ENCODE data around the gene ADO.

The ADO gene

DNA sequence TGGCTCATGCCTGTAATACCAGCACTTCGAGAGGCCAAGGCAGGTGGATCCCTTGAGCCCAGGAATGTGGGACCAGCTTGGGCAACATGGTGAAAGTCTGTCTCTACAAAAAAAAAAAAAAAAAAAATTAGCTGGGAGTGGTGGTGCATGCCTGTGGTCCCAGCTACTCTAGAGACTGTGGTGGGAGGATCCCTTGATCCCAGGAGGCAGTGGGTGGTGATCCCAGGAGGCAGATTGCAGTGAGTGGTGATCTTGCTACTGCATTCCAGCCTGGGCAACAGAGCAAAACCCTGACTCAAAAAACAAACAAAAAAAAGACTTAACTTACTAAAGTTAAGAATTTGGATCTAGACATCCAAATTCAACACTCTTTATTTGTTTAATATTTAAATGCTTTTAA is 10.2 kb upstream of the ADO start:
- DNase-seq (ENCODE audit: low read depth) = no peak

DNA sequence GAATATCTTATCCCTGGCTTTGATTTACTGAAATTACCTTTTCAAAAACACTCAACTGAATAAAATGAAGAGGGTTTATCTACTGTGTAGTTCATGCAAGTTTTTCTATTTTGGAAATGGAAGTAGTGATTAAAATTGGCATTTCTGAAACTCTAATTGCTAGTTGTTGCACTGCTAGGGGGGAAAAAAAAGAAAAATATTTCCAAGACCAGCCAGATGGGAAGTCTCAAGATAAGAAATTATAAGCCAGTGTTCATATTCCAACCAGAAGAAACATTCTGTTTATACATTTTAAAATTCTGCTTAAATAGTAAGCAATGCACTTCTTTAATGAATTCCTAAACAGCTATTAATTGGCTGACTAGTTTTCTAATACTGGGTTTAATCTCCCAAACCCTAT is 9.4 kb upstream of the ADO start:
- no peak for DNase-seq (ENCODE audit: low read depth)

DNA sequence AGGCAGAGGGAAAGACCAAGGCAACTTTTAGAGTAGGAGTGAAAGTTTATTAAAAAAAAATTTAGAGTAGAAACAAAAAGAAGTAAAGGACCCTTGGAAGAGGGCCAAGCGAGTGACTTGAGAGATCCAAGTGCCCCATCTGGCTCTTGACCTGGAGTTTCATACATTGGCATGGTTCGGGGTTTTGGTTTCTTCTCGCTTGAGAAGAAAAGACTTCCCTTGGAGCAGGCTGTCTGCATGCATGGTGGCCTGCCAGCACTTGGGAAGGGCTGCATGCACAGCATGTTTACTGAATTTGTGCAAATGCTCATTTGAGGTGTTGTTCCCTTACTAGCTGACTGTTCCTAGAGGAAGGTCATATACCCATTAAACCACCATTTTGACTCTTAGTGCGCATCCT is 8.8 kb upstream of the ADO start:
- DNase-seq (ENCODE audit: low read depth) = no peak

DNA sequence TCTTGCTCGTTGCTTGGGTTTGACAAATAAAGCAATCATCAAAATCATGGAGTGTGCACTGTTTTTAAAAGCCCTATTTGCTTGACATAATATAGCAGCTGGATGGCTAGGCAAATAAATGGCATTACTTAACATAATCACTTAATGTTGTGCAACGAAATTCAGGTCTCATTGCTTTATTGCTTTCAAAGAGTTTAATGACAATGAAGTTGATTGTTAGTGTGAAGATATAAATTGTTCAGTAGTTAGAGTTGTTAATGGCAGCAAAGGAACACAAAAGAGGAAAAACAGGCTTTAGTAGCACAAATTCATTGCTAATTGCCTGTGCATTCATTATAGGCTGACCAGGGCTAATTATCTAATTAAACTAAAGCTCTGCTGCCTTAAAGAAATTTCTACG is 7.6 kb upstream of the ADO start:
- no peak for DNase-seq (ENCODE audit: low read depth)

DNA sequence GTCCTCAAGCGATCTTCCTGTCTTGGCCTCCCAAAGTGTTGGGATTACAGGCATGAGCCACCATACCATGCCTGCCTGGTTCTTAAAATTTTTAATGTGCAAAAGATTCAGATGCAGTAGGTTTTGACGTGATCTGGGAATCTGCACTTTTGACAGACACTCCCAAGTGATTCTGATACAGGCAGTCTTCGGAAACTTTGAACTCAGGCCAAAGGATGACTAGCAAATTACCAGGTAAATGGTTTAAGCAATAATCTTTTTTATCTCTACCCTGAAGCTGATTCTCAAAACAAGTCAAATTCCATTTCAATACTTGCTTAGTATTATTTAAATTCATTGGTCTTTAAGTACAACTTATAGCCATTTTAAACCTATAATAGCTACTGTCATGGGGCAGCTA is 2.6 kb upstream of the ADO start:
- no peak for DNase-seq (ENCODE audit: low read depth)

DNA sequence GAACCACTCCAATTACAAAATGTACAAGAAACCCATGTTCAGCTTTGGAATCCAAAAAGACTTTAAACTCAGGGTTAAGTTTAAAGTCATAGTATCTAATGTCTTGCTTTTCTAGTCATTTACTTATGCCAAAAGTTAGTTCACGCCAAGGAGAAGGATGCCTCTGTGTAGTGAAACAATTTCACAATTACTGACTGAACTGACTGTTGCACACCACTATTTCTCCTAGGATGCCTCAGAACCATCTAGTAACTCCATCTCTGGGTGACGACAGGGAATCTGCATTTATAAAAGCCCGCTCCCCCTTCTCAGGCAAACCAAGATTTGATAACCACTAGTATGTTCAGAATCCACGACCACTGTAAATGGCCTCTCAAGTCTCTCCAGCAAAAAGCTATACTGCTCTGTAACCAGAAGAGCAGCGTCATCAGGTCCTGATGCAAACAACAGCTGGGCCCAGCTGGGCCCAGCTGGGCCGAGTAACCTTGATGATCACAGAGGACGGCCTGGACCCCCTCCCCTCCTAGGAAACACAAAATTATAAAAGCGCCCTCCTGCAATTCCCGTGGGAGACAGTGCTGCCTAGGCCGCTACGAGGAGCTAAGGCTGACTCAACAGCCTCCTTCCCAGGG is 680 bp upstream of the ADO start:
- no peak for DNase-seq (ENCODE audit: low read depth)

DNA sequence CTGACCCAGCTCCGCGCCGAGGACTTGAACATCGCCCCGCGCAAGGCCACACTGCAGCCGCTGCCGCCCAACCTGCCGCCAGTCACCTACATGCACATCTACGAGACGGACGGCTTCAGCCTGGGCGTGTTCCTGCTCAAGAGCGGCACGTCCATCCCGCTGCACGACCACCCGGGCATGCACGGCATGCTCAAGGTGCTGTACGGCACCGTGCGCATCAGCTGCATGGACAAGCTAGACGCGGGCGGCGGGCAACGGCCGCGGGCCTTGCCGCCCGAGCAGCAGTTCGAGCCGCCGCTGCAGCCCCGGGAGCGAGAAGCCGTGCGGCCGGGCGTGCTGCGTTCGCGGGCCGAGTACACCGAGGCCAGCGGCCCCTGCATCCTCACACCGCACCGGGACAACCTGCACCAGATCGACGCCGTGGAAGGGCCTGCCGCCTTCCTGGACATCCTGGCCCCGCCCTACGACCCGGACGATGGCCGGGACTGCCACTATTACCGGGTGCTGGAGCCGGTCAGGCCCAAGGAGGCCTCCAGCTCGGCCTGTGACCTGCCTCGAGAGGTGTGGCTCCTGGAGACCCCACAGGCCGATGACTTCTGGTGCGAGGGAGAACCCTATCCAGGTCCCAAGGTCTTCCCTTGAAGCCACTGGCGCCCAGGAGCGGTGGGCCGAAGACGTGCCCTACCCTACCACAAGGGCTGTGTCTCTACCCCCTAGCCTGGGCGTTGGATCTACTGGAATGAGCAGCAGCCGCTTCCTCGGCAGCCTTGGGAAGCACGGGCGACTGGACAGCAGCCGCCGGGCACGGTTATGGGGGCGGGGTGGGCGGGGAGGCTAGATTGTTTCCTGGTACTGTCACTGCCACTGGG is 945 bp downstream of the ADO start:
- DNase-seq (ENCODE audit: low read depth) = no peak

DNA sequence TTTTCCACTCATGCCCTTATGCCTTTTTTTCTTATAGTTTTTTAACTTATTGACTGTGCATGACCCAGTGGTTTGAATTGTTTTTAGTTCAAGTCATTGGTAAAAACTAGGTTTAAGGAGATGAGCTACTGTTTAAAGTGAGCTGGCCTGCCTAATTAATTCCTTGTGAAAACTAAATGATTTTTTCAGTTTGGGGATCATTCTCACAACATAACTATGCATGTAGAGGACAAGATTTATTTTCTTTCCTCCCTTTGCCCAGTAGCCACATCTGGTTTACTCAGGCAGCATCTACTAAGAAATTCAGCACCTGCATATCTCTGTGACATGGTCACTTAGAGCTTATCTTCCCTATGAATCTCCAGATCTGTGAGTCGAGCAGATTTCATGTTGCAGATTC is 1.7 kb downstream of the ADO start:
- DNase-seq (ENCODE audit: low read depth) = no peak

DNA sequence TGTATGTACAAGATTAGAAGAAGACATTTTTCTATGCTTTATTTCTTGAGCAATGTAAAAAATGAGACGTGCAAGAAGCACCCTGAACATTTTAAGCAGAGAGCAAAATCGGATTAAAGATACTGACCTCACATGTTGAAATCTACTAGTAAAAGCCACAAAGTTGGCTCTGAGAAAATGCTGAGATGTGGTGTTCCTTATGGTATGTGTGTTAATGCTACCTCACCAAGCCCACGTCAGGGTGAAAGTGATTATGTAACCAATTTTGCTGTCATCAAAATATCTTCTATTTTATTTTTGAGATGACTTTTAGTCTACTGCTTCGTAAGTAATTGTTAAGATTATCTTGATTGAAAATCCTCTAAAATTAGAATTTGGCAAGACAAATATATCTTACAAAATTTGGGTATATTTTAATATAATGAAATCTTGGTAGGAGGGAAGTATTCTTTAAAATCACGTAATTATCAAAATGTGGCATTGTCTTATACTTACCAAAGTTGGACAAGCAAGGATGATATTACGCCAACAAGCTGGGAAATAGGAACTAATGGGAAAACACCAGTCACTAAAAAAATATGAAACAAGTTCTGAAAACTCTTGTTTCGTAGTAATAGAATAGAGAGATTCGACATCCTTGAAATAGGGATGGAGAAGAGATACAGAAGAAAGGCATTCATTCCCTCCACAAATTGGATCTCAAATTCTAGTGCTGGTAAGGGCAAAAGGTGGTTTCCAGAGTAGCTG is 5.8 kb downstream of the ADO start:
- DNase-seq (ENCODE audit: low read depth) = no peak

DNA sequence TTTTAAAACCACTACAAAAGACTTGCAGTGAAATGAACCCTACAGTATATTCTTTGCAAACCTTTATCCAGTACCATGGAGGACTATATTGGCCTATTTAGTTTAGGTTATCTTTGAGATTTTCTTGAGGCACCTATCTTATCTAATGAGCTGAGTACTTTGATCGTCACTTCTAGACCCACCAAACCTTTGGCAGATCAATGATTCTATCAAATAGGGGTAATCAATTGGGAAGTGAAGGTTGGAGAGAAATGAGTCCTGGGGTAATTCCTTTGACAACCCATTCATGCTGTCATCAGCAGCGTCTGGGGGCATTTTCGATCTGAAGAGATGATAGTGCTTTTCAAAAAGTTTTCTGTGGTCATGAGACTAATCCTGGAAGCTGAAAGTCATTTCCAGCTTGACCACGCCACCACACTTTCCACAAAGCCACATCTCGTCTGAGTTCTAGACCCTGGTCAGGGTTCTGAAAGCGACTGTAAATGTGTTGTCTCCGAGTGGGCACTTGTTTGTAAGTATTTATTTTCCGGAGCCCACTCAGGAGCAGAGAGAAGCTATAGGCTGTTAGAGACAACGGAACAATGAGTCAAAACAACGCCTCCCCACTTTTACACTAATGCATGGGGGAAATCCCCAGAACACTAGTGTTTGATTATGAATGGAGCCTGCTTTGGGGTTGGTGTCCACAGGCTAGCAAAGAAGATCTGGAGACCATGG is 6.8 kb downstream of the ADO start:
- DNase-seq (ENCODE audit: low read depth) = no peak

DNA sequence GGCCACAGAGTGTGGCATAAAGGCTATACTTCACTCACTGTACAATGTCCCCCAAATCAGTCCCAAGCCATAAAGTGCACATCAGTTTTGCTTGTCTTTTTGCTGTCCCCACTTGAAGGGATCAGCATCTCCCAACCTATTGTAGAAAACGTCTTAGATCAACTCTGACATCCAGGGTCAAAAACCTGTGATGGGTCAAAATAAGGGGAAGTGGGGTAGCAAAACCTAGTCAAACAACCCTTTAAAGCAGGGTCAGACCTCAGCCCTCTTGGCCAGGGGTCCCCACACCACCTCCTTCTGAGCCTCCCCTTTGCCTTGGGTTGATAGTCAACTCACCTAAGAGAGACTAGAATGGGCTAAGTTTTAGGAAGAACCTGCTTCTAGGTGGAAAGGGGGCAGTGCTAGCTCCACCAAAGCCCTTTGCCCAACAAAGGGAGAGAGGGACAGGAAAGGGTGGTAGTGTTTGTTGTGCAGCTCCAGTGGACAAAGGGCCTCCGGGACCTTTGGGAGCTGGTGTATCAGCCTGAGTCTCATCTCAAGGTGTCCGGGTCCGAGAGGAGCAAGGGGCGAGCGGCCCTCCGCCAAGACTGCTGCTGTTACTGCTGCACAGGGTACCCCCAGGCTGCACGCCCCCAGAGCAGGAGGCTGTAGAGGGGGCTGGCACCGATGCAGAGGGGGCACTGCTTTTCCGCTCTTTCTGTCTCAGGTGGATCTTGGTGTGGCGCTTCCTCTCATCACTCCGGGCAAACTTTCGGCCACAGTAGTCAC is 8.3 kb downstream of the ADO start:
- DNase-seq (ENCODE audit: low read depth) = no peak

DNA sequence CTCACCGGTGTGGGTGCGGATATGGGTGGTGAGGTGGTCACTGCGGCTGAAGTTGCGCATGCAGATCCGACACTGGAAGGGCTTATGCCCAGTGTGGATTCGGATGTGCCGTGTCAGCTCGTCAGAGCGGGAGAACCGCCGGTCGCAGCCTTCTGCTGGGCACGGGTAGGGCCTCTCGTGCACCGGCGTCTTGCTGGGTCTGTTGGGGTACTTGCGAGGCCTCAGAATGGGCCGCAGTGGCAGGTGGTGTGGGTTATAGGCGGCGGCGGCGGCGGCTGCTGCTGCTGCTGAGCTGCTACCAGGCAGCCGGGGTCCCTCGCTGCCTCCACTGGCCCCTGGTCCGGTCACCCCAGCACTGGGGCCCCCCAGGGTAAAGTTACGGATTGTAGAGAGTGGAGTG is 8.9 kb downstream of the ADO start:
- no peak for DNase-seq (ENCODE audit: low read depth)

DNA sequence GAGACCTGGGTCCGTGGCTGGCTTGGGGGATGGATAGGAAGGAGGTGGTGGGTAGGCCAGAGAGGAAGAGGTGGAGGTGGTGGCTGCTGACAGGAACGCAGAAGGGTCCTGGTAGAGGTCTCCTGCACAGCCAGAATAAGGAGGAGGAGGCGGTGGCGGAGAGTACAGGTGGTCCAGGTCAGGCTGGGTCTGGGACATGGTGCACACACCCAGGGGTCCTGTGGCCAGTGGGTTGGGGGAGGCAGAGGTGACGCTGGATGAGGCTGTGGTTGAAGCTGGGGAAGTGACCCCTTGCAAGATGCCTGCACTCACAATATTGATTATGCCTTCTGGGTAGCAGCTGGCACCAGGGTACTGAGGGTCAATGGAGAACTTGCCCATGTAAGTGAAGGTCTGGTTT is 9.5 kb downstream of the ADO start:
- no peak for DNase-seq (ENCODE audit: low read depth)

DNA sequence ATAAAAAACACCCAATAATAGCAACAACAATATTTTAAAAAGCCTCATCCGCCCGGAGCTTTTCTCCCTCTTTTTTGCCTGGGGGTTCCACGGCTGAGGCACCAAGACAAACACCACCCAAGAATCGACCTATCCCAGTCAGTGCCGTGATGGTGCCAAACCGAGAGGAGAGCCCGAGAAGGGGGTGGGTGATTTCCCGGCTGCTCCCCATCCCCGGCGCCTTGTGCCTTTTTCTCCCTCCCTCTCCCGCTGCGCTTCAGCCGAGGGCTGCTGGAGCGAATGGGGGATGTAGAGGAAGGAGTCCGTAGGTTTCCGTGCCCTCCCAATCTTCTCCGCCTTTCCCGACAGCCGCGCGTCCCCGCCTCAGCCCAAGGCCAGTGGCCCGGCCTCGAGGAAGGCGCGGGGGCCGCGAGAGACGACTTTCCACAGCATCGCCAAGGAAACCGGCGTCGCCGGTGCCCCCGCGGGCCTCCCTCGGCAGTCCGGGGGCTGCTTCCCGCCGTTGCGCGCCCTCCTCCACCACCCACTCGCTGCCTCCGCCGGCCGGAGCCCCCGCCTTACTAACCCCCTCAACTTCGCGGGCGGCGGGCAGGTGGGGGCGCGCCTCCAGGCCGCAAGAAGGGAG is 10.3 kb downstream of the ADO start:
- no peak for DNase-seq (ENCODE audit: low read depth)

DNA sequence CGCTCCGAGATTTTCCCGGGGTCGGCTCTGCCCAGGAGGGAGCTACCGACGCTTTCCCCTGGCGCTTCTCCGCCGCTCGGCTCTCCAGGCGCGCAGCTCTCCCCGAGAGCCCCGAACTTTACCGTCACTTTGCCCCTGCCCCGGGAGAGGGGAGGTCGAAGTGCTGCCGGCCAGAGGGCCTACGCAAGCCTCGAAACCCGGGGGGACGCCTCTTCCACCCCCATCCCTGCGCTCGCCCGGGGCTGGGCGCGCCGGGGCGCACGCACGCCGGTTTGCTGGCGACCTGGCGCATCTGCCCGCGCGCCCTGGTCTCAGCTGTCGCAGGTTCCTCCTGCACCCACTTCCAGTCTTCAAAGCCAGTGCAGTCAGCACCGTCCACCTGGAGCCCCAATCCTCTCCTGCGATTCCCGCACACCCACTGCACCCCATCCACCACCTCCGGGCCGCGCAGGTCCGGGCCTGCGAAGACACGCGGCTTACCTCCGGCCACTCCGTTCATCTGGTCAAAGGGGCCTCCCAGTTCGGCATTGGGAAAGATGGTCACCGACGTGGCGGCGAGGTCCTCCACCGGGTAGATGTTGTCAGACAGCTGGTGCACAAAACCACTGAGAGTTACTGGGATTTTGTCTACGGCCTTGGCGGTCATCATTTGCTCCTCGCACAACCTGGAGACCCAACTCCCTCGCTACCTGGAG is 11.0 kb downstream of the ADO start:
- no peak for DNase-seq (ENCODE audit: low read depth)

DNA sequence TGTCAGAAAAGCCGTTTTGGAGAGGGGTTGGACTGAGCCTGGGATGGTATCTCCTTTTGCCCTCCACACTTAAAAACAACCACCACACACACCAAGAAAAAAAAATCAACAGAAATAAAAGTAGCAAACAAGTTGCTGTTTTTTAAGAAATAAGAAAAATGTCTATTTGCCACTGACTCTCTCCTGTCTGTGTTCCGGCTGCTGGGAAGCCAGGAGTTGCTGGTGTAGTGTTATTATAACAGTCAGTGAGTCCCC is 11.5 kb downstream of the ADO start:
- DNase-seq (ENCODE audit: low read depth) = no peak

DNA sequence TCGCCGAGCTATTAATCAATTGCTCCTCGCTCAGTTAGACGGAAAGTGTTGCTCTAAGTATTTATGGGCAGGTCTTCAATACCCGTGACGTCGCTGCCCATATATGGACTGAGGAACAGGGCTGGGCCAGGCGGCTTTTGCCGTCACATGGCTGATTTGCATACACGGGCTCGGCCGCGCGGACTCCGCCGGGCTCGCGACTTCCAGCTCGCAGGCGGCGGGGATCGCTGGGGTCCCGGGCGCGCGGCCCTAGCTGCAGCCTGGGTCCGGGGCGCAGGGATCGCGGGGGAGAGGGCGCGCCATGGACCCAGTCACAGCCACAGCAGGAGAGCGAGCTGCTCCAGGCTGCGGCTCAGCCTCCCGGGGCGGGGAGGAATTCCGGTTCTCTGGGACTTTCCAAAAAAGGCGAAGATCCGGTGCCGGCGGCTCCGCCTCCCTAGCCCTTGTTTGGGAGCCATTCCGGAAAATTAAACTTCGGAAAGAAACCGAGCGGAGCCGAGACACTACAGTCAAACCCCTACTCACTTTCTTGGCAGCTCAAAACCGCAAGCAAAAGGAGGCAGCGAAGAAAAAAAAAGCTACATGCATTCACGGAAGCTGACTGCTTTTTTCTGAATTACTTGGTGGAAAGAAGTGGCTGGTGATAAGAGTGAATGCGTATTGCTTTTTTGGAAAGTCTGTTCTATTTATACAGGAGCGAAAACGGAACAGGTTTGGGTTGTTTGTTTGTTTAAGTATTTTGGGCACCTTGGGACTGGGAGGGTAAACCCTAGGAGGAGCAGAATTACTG is 12.0 kb downstream of the ADO start, which contains the start of gene EGR2:
EGR2 (minus strand) TSS at position 36 of the 790 bp plus-strand sequence. CDS start 337 bp downstream, outside the sequence.
- DNase-seq (ENCODE audit: low read depth) = peak; percentile 91

DNA sequence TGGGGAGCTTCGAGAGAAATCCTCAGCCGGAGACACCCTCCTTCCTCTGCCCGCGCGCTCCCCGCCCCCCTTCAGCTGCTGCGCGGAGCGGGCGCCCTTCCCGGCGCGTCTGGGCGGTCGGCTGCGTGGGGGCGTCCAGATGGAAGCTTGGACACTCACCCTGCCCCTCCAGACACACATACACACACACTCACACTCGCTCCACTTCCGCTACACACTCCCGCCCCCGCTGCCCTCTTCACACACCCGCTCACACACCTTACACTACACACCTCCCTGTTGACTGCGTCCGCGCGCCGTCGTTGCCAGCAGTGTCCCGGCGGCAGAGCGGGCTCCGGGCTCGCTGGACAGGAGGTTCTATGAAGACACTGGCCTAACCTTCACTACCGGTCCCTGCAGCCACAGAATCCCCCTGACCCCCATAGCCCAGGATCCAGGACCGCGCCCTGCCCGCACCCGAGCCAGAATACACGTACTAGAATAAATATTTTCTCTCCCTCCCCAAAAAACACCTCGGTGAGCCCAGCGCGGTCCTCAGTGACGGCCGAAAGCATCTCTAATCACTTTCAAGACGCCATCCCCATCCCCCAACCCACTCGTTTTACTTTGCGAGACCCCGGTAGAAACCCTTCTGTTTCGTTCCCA is 12.7 kb downstream of the ADO start:
- DNase-seq (ENCODE audit: low read depth) = no peak

DNA sequence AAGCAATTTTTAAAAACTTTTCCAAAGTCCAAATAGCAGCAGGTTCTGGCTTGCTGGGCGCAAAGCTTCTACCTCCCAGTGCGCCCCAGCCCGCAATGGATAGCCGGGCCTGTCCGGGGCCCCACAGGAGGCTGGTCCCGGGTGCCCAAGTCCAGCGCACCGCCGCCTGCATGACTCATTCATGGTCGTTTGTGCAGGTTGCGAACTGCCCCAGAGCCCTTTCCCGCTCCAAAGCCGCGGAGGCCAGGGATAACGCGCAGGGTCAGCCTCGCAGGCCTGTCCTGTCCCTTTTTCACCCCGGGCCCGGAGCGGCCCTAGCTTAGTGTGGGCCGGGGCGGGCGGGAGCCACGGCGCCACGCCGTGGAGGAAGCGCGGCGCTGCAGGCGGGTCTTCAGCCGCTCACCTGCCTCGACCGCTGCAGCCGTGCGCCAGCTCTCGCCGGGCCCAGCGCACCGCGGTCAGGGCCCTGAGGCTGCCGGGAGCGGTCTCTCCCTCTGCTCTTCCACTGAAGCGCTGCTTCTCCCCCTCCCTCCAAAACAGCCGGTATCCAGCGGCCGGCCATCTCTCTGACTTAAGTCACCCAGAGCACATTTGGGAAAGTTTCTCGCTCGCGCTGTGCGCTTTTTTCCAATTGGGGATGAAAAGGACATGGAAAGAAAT is 13.4 kb downstream of the ADO start:
- no peak for DNase-seq (ENCODE audit: low read depth)

Measured in non-pigmented ciliary epithelial cell (primary cell).